ENCODE results near the gene ARNT2.

Gene ARNT2

GRCh38 chr15:80585544-80586018 is 181.4 kb downstream of the ARNT2 start:
- H3K36me3 Mint-ChIP-seq (ENCODE audit: low read depth) = peaks cover 9% of the 10 kb centered on the region
- TF ChIP-seq, protein P1, sequence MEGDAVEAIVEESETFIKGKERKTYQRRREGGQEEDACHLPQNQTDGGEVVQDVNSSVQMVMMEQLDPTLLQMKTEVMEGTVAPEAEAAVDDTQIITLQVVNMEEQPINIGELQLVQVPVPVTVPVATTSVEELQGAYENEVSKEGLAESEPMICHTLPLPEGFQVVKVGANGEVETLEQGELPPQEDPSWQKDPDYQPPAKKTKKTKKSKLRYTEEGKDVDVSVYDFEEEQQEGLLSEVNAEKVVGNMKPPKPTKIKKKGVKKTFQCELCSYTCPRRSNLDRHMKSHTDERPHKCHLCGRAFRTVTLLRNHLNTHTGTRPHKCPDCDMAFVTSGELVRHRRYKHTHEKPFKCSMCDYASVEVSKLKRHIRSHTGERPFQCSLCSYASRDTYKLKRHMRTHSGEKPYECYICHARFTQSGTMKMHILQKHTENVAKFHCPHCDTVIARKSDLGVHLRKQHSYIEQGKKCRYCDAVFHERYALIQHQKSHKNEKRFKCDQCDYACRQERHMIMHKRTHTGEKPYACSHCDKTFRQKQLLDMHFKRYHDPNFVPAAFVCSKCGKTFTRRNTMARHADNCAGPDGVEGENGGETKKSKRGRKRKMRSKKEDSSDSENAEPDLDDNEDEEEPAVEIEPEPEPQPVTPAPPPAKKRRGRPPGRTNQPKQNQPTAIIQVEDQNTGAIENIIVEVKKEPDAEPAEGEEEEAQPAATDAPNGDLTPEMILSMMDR (IDR thresholded peaks at IDR 0.05) = no peak
- no peak overlapping the region for H3K27ac Mint-ChIP-seq
- no peak overlapping the region for H3K4me3 Mint-ChIP-seq
- no peaks in the 10 kb centered on the region for H3K9me3 Mint-ChIP-seq
- peaks cover 5% of the 10 kb centered on the region for H3K4me1 Mint-ChIP-seq
- no peaks in the 10 kb centered on the region for H3K27me3 Mint-ChIP-seq (ENCODE audit: low read depth, poor library complexity)
- no peak for DNase-seq

- Mint-ChIP-seq H3K27ac (no peak overlapping the region), H3K4me1 (peaks cover 5% of the 10 kb centered on the region), H3K36me3 (ENCODE audit: low read depth) (peaks cover 9% of the 10 kb centered on the region), H3K9me3 (no peaks in the 10 kb centered on the region), H3K27me3 (ENCODE audit: low read depth, poor library complexity) (no peaks in the 10 kb centered on the region), H3K4me3 (no peak overlapping the region)
- TF ChIP-seq, protein P1 (IDR thresholded peaks at IDR 0.05) = no peak
- DNase-seq = no peak
Observed at GRCh38 chr15:80586161-80586560, 182.0 kb downstream of the ARNT2 start.

DNA sequence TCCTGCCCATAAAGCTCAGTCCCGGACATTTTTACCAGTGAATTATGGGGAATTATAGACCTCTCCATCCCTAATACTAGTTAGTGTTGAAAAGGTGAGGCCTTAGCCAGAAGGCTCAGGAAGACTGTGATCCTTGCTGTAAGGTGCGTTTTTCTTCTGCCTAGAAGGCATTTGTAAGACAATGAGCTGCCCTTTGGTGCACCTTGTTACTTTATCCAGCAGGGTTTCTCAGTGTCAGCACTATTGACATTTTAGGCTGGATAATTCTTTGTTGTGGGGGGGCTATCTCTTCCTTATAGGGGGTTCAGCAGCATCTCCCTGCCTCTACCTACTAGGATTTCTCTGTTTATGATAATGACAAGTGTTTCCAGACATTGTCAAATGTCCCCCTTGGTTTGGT is 182.8 kb downstream of the ARNT2 start:
- TF ChIP-seq, protein P1 (IDR thresholded peaks at IDR 0.05) = no peak
- Mint-ChIP-seq H3K27ac (no peak overlapping the region), H3K9me3 (no peaks in the 10 kb centered on the region), H3K4me3 (no peak overlapping the region), H3K4me1 (peaks cover 5% of the 10 kb centered on the region), H3K36me3 (ENCODE audit: low read depth) (peaks cover 9% of the 10 kb centered on the region), H3K27me3 (ENCODE audit: low read depth, poor library complexity) (no peaks in the 10 kb centered on the region)
- DNase-seq = no peak

DNA sequence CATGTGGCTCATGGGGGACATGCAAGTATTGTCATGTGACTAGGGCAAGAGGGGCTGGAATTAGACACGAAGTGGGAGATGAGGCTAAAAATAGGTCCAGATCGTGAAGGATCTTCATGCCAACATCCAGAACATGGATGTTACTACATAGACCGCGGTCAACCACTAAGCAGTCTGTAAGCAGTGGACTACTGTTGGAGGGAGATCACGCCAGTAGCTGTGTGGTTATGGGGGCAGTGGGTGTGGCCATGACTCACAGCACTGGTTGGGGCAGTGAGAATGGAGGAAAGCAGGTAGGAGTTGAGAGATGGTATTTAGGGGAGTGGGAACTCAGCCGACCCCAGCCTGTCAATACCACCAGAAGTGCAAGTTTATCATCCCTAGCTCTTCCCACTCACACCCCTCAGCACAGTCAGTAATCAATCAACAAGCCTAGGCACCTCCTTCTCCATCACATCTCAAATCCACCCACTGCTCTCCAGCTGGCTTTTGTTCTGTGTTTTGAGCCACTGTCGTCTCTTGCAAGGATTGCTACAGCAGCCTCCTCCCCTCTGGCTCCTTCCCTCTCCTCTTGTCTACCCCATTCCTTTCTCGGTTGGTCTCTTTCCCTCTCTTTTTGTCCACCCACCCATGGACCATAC is 183.8 kb downstream of the ARNT2 start:
- Mint-ChIP-seq H3K4me3 (no peak overlapping the region), H3K36me3 (ENCODE audit: low read depth) (peaks cover 12% of the 10 kb centered on the region), H3K4me1 (peaks cover 9% of the 10 kb centered on the region), H3K9me3 (no peaks in the 10 kb centered on the region), H3K27me3 (ENCODE audit: low read depth, poor library complexity) (no peaks in the 10 kb centered on the region), H3K27ac (no peak overlapping the region)
- TF ChIP-seq, protein P1 (IDR thresholded peaks at IDR 0.05) = no peak
- DNase-seq = no peak

GRCh38 chr15:80588801-80589200 is 184.6 kb downstream of the ARNT2 start:
- Mint-ChIP-seq H3K9me3 (no peaks in the 10 kb centered on the region), H3K27me3 (ENCODE audit: low read depth, poor library complexity) (no peaks in the 10 kb centered on the region), H3K27ac (no peak overlapping the region), H3K36me3 (ENCODE audit: low read depth) (peaks cover 12% of the 10 kb centered on the region), H3K4me3 (no peak overlapping the region), H3K4me1 (peaks cover 9% of the 10 kb centered on the region)
- TF ChIP-seq, protein P1 (IDR thresholded peaks at IDR 0.05) = no peak
- no peak for DNase-seq

- Mint-ChIP-seq H3K4me1 (peaks cover 9% of the 10 kb centered on the region), H3K4me3 (no peak overlapping the region), H3K36me3 (ENCODE audit: low read depth) (peaks cover 15% of the 10 kb centered on the region), H3K27ac (no peak overlapping the region), H3K9me3 (no peaks in the 10 kb centered on the region), H3K27me3 (ENCODE audit: low read depth, poor library complexity) (no peaks in the 10 kb centered on the region)
- no peak for DNase-seq
- TF ChIP-seq, protein P1 (IDR thresholded peaks at IDR 0.05) = no peak
Observed at GRCh38 chr15:80590761-80591355, 186.7 kb downstream of the ARNT2 start.

Measured in nephron progenitor cell (in vitro differentiated cells).